ENCODE measurements around the gene ZSWIM6. TPM values are rescaled to one million over a fixed set of nuclear protein-coding genes. Genes with fewer than 3 reads are reported as not detected.

ZSWIM6 gene
- total and polyA plus RNA-seq, 11 donors = 1.9 to 14.9 (median 6.3) TPM

- Histone ChIP-seq H3K27me3 (no peaks in the 10 kb centered on the region), H3K9me3 (no peaks in the 10 kb centered on the region), H3K36me3 (peaks cover 0 to 57% (median 6%) of the 10 kb centered on the region in 9 donors), H3K4me3 (no peak overlapping the region), H3K27ac (no peak overlapping the region), H3K4me1 (peaks cover 0 to 7% (median 0%) of the 10 kb centered on the region in 12 donors)
- intact Hi-C loops (cut with DNase I) = no loop called here
- ATAC-seq = no peak
- DNase-seq = no peak
- TF ChIP-seq POLR2A (IDR thresholded peaks at IDR 0.05) (no peak), CTCF (IDR thresholded peaks at IDR 0.05) (no peak)
- WGBS, 4 donors = 85 to 87% (median 86%) methylated on average over 3 of the region's 3 CpGs
Measured at GRCh38 chr5:61523997-61524396, 191.9 kb downstream of the ZSWIM6 start.

- H3K36me3 ChIP-seq = peaks cover 0 to 68% (median 20%) of the 10 kb centered on the region in 9 donors
Measured at GRCh38 chr5:61525512-61526206, 193.6 kb downstream of the ZSWIM6 start.

DNA sequence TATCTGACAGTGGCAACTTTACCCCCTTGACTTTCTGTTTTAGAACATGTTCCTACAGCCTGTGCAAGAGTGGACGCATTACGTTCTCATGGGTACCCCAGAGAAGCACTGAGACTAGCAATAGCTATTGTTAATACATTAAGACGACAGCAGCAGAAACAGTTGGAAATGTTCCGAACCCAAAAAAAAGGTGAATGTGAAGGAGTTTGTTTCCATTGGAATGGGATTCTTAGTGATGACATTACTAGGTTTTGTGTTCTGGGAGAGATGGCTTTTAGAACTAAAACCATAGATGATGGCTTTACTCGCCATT lies 194.1 kb downstream of the ZSWIM6 start:
- ATAC-seq = no peak
- intact Hi-C loops (cut with DNase I) = no loop called here
- WGBS, 4 donors = 94 to 97% (median 95%) methylated on average over 5 of the region's 5 CpGs

More at GRCh38 chr5:61525512-61526206, 193.6 kb downstream of the ZSWIM6 start:
- no peaks in the 10 kb centered on the region for H3K27me3 ChIP-seq
- DNase-seq (no peak), ATAC-seq (no peak)
- no peaks in the 10 kb centered on the region for H3K9me3 ChIP-seq
- no peak overlapping the region for H3K27ac ChIP-seq
- intact Hi-C loops (cut with DNase I) = no loop called here
- 88 to 93% (median 91%) methylated on average over 12 of the region's 12 CpGs for whole genome bisulfite sequencing, 4 donors
- H3K4me3 ChIP-seq = no peak overlapping the region
- TF ChIP-seq POLR2A (IDR thresholded peaks at IDR 0.05) (no peak), CTCF (IDR thresholded peaks at IDR 0.05) (no peak)
- peaks cover 0 to 7% (median 0%) of the 10 kb centered on the region in 12 donors for H3K4me1 ChIP-seq

GRCh38 chr5:61532983-61533382 lies 200.9 kb downstream of the ZSWIM6 start:
- DNase-seq (no peak), ATAC-seq (no peak)
- 97 to 99% (median 99%) methylated on average over 4 of the region's 4 CpGs for WGBS, 4 donors
- peaks cover 0 to 80% (median 52%) of the 10 kb centered on the region in 9 donors for H3K36me3 ChIP-seq
- no peaks in the 10 kb centered on the region for H3K4me1 ChIP-seq
- intact Hi-C loops (cut with DNase I) = no loop called here
- no peak overlapping the region for H3K27ac ChIP-seq
- H3K27me3 ChIP-seq = no peaks in the 10 kb centered on the region
- peaks cover 0 to 11% (median 2%) of the 10 kb centered on the region in 12 donors for H3K9me3 ChIP-seq
- no peak overlapping the region for H3K4me3 ChIP-seq
- TF ChIP-seq CTCF (IDR thresholded peaks at IDR 0.05) (no peak), POLR2A (IDR thresholded peaks at IDR 0.05) (no peak)

More for the DNA sequence above, 194.1 kb downstream of the ZSWIM6 start:
- Histone ChIP-seq H3K36me3 (peaks cover 0 to 72% (median 24%) of the 10 kb centered on the region in 9 donors), H3K27ac (no peak overlapping the region), H3K4me3 (no peak overlapping the region), H3K4me1 (peaks cover 0 to 7% (median 0%) of the 10 kb centered on the region in 12 donors), H3K27me3 (no peaks in the 10 kb centered on the region), H3K9me3 (no peaks in the 10 kb centered on the region)
- no peak for TF ChIP-seq POLR2A (IDR thresholded peaks at IDR 0.05)
- no peak for TF ChIP-seq CTCF (IDR thresholded peaks at IDR 0.05)
- DNase-seq = no peak

All from heart left ventricle (tissue), 16 donors.